Ovary (tissue), 3 donors: ENCODE measurements around the gene RGMA.

Experiments
- POLR2A ChIP-seq: fragments of 450-650 bp; IDR thresholded peaks from one replicate; pipeline ENCODE4 v1.6.1; 2017; ENCODE audit warnings: antibody characterized with exemption, mild to moderate bottlenecking, moderate library complexity
- TF ChIP-seq, protein P1 (sequence below), 3 donors: fragments of 450-650 bp in 2 of 3; fragments of 200-600 bp in 1 of 3; IDR thresholded peaks; one replicate each; pipeline versions ENCODE4 v1.5.1 to v1.8.0; 2016 to 2022; ENCODE audit warnings: antibody characterized with exemption in 3 of 3, mild to moderate bottlenecking in 1 of 3
- donor health status: DM: no; HTN: no; CAD: no.

DNA sequence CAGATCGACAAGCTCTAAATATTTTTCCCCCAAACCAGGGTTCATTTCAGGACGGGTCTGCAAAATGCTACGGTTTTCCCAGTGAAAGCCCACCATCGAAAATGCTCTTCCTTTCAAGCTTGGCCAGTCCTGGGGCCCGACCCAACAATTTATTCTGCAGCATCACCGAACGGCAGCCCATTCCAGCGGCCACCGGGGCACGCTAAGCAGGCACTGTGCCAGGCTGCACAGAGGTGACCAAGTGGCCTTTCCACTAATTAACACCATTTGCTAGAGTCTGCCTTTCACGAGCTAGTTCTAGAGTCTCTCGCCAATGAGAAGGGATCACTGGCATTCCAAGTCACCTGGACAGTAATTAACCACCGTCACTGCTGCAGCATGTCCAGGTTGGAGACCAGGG lies 14.4 kb downstream of the RGMA start:
- TF ChIP-seq, protein P1, sequence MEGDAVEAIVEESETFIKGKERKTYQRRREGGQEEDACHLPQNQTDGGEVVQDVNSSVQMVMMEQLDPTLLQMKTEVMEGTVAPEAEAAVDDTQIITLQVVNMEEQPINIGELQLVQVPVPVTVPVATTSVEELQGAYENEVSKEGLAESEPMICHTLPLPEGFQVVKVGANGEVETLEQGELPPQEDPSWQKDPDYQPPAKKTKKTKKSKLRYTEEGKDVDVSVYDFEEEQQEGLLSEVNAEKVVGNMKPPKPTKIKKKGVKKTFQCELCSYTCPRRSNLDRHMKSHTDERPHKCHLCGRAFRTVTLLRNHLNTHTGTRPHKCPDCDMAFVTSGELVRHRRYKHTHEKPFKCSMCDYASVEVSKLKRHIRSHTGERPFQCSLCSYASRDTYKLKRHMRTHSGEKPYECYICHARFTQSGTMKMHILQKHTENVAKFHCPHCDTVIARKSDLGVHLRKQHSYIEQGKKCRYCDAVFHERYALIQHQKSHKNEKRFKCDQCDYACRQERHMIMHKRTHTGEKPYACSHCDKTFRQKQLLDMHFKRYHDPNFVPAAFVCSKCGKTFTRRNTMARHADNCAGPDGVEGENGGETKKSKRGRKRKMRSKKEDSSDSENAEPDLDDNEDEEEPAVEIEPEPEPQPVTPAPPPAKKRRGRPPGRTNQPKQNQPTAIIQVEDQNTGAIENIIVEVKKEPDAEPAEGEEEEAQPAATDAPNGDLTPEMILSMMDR (IDR thresholded peaks at IDR 0.05): no peak
- no peak for TF ChIP-seq POLR2A
